GM12892 (cell line): ENCODE results near the gene PDLIM1.
"Not testable (repeated sequence)": the region's sequence is repeated elsewhere in the genome, so short reads cannot be mapped to it uniquely, and the experiment has no call there.

Experiments used
- DNase-seq: peaks from one replicate; pipeline ENCODE4 v3.0.0; 2011; ENCODE audit not compliant: insufficient read length
- FAIRE-seq: peaks from 2 replicates; lab custom pipeline; 2011; peaks lifted over from hg19 to GRCh38; lab: Jason Lieb, UNC
- POLR2A ChIP-seq: IDR thresholded peaks from 2 replicates; pipeline ENCODE4 v1.6.1; 2011; ENCODE audit warnings: low read depth, low read length, control low read depth
- POLR2AphosphoS5 ChIP-seq: IDR thresholded peaks from 2 replicates; pipeline ENCODE4 v1.6.1; 2011; ENCODE audit warnings: low read depth, low read length, control low read depth
- TAF1 ChIP-seq: IDR thresholded peaks from 2 replicates; pipeline ENCODE4 v1.6.1; 2011; ENCODE audit warnings: low read depth, mild to moderate bottlenecking, control low read depth, low read length, borderline replicate concordance

PDLIM1 gene

GRCh38 chr10:95243318-95243617 lies 47.5 kb downstream of the PDLIM1 start:
- FAIRE-seq: no peak

GRCh38 chr10:95242581-95243317 lies 48.1 kb downstream of the PDLIM1 start:
- DNase-seq (no peak), FAIRE-seq (peak; percentile 66)
- no peak for TF ChIP-seq POLR2AphosphoS5
- TF ChIP-seq TAF1: no peak
- TF ChIP-seq POLR2A: no peak

More at GRCh38 chr10:95243318-95243617, 47.5 kb downstream of the PDLIM1 start:
- DNase-seq: no peak
- no peak for TF ChIP-seq POLR2A
- no peak for TF ChIP-seq TAF1
- no peak for TF ChIP-seq POLR2AphosphoS5

GRCh38 chr10:95241533-95241932 lies 49.3 kb downstream of the PDLIM1 start:
- no peak for DNase-seq
- TF ChIP-seq TAF1 (no peak), POLR2AphosphoS5 (peak; percentile 43; the same call in 1 of the 2 replicates)
- no peak for FAIRE-seq

GRCh38 chr10:95240811-95241210 lies 50.0 kb downstream of the PDLIM1 start:
- FAIRE-seq (no peak), DNase-seq (no peak)
- TF ChIP-seq POLR2AphosphoS5: no peak
- no peak for TF ChIP-seq POLR2A
- no peak for TF ChIP-seq TAF1

- FAIRE-seq, DNase-seq: not testable (repeated sequence)
Measured at GRCh38 chr10:95240096-95240495, 50.7 kb downstream of the PDLIM1 start.

GRCh38 chr10:95237376-95238170 lies 53.2 kb downstream of the PDLIM1 start:
- FAIRE-seq: no peak
- DNase-seq: no peak
- TF ChIP-seq POLR2AphosphoS5 (no peak), POLR2A (no peak), TAF1 (no peak)

- DNase-seq (no peak), FAIRE-seq (peak; percentile 86)
- TF ChIP-seq POLR2AphosphoS5: peak; percentile 68; the same call in 1 of the 2 replicates
- no peak for TF ChIP-seq TAF1
Measured at GRCh38 chr10:95236068-95236903, 54.5 kb downstream of the PDLIM1 start.

- DNase-seq (no peak), FAIRE-seq (peak; percentile 46)
- TF ChIP-seq POLR2A (no peak), TAF1 (no peak), POLR2AphosphoS5 (no peak)
Measured at GRCh38 chr10:95235676-95236067, 55.1 kb downstream of the PDLIM1 start.

- FAIRE-seq (no peak), DNase-seq (no peak)
- TF ChIP-seq POLR2AphosphoS5: no peak
- TF ChIP-seq POLR2A: no peak
- TF ChIP-seq TAF1: no peak
Measured at GRCh38 chr10:95234951-95235350, 55.9 kb downstream of the PDLIM1 start.

GRCh38 chr10:95233377-95234034 lies 57.3 kb downstream of the PDLIM1 start:
- TF ChIP-seq POLR2AphosphoS5: no peak; the same call in 1 of the 2 replicates
- TF ChIP-seq POLR2A: no peak
- TF ChIP-seq TAF1: no peak
- FAIRE-seq (no peak), DNase-seq (no peak)
